H9 (cell line): ENCODE measurements around the gene CFAP99. TPM values are rescaled to one million over a fixed set of nuclear protein-coding genes. Genes with fewer than 3 reads are reported as not detected.

Experiments
- DNase-seq: peaks from one replicate; pipeline ENCODE4 v3.0.0-alpha.2; 2017
- H2AFZ ChIP-seq: one replicate; pipeline ENCODE4 v1.6.1; 2013; ENCODE audit warnings: mild to moderate bottlenecking, low read length, control low read depth, moderate library complexity
- H2AK5ac ChIP-seq: 2 replicates; pipeline ENCODE4 v1.6.1; 2013; ENCODE audit warnings: low read length, control low read depth, mixed read lengths; ENCODE audit not compliant: insufficient read length
- H2BK120ac ChIP-seq: one replicate; pipeline ENCODE4 v1.6.1; 2013; ENCODE audit warnings: low read depth, mild to moderate bottlenecking, low read length, control low read depth, inconsistent platforms; ENCODE audit not compliant: poor library complexity, severe bottlenecking
- H2BK12ac ChIP-seq: 2 replicates; pipeline ENCODE4 v1.6.1; 2013; ENCODE audit warnings: low read length, control low read depth, mixed read lengths, low read depth; ENCODE audit not compliant: insufficient read length
- H2BK15ac ChIP-seq: 2 replicates; pipeline ENCODE4 v1.6.1; 2013; ENCODE audit warnings: low read depth, low read length, control low read depth
- H2BK20ac ChIP-seq: one replicate; pipeline ENCODE4 v1.6.1; 2013; ENCODE audit warnings: low read depth, mild to moderate bottlenecking, low read length, control low read depth, inconsistent platforms; ENCODE audit not compliant: poor library complexity, severe bottlenecking
- H2BK5ac ChIP-seq: 2 replicates; pipeline ENCODE4 v1.6.1; 2013; ENCODE audit warnings: low read length, control low read depth, mixed read lengths; ENCODE audit not compliant: insufficient read length
- H3K14ac ChIP-seq: 2 replicates; pipeline ENCODE4 v1.6.1; 2013; ENCODE audit warnings: low read length, control low read depth; ENCODE audit not compliant: insufficient read depth
- H3K18ac ChIP-seq: 2 replicates; pipeline ENCODE4 v1.6.1; 2013; ENCODE audit warnings: low read depth, mild to moderate bottlenecking, mixed read lengths, low read length, control low read depth; ENCODE audit not compliant: insufficient read length
- H3K23ac ChIP-seq: 2 replicates; pipeline ENCODE4 v1.6.1; 2013; ENCODE audit warnings: low read length, control low read depth, mixed read lengths, low read depth; ENCODE audit not compliant: insufficient read length
- H3K23me2 ChIP-seq: 2 replicates; pipeline ENCODE4 v1.6.1; 2013; ENCODE audit warnings: low read depth, mild to moderate bottlenecking, mixed read lengths, low read length, control low read depth; ENCODE audit not compliant: insufficient read length, poor library complexity, severe bottlenecking
- H3K27ac ChIP-seq: 2 replicates; pipeline ENCODE4 v1.5.1; 2013; ENCODE audit warnings: low read length, control low read depth, mixed read lengths, low read depth; ENCODE audit not compliant: insufficient read length
- H3K27me3 ChIP-seq: 2 replicates; pipeline ENCODE4 v1.6.1; 2013; ENCODE audit warnings: low read length, control low read depth, inconsistent platforms; ENCODE audit not compliant: insufficient read depth
- H3K4ac ChIP-seq: 2 replicates; pipeline ENCODE4 v1.6.1; 2013; ENCODE audit warnings: low read depth, mild to moderate bottlenecking, control low read depth, inconsistent platforms, low read length, moderate library complexity
- H3K4me1 ChIP-seq: 2 replicates; pipeline ENCODE4 v1.6.1; 2013; ENCODE audit warnings: low read length, control low read depth, inconsistent platforms; ENCODE audit not compliant: insufficient read depth
- H3K4me2 ChIP-seq: 2 replicates; pipeline ENCODE4 v1.6.1; 2013; ENCODE audit warnings: low read length, control low read depth, mixed read lengths; ENCODE audit not compliant: insufficient read length, insufficient read depth
- H3K56ac ChIP-seq: 2 replicates; pipeline ENCODE4 v1.6.1; 2013; ENCODE audit warnings: low read depth, mild to moderate bottlenecking, mixed read lengths, low read length, control low read depth; ENCODE audit not compliant: insufficient read length
- H3K79me1 ChIP-seq: 2 replicates; pipeline ENCODE4 v1.6.1; 2013; ENCODE audit warnings: low read depth, mild to moderate bottlenecking, moderate library complexity, low read length, control low read depth, inconsistent platforms; ENCODE audit not compliant: insufficient read depth, poor library complexity, severe bottlenecking
- H3K79me2 ChIP-seq: 2 replicates; pipeline ENCODE4 v1.6.1; 2013; ENCODE audit warnings: low read length, control low read depth, inconsistent platforms; ENCODE audit not compliant: insufficient read depth
- H3K9ac ChIP-seq: 2 replicates; pipeline ENCODE4 v1.6.1; 2013; ENCODE audit warnings: low read length, control low read depth, mixed read lengths; ENCODE audit not compliant: insufficient read length; ENCODE audit errors: extremely low read depth
- H3K9me3 ChIP-seq: one replicate; pipeline ENCODE4 v1.6.1; 2013; ENCODE audit warnings: low read depth, low read length, inconsistent platforms; ENCODE audit not compliant: control insufficient read depth
- H3T11ph ChIP-seq: one replicate; pipeline ENCODE4 v1.6.1; 2013; ENCODE audit warnings: mild to moderate bottlenecking, low read length, control low read depth, inconsistent platforms
- H4K20me1 ChIP-seq: one replicate; pipeline ENCODE4 v1.6.1; 2013; ENCODE audit not compliant: control insufficient read depth, insufficient read length, insufficient read depth
- H4K5ac ChIP-seq: 2 replicates; pipeline ENCODE4 v1.6.1; 2013; ENCODE audit warnings: low read depth, mild to moderate bottlenecking, mixed read lengths, low read length, control low read depth; ENCODE audit not compliant: insufficient read length
- H4K8ac ChIP-seq: replicated peaks from 2 replicates; pipeline ENCODE4 v1.6.1; 2013; ENCODE audit warnings: low read length, control low read depth, mixed read lengths, low read depth; ENCODE audit not compliant: insufficient read length
- H4K91ac ChIP-seq: 2 replicates; pipeline ENCODE4 v1.6.1; 2013; ENCODE audit warnings: low read depth, mild to moderate bottlenecking, moderate library complexity, mixed read lengths, low read length, control low read depth; ENCODE audit not compliant: insufficient read length
- H3K27ac Mint-ChIP-seq, 3 experiments: 2 replicates in 2 of 3; 3 replicates in 1 of 3; pipeline ENCODE4 v1.8.0; 2020 to 2021; ENCODE audit warnings: mixed read lengths in 3 of 3, mild to moderate bottlenecking in 1 of 3, moderate library complexity in 1 of 3
- H3K27me3 Mint-ChIP-seq: 2 replicates; pipeline ENCODE4 v1.8.0; 2021; ENCODE audit warnings: low read depth, mild to moderate bottlenecking, moderate library complexity, mixed read lengths
- H3K36me3 Mint-ChIP-seq, 3 experiments: 2 replicates in 2 of 3; 3 replicates in 1 of 3; pipeline ENCODE4 v1.8.0; 2020 to 2021; ENCODE audit warnings: low read depth in 3 of 3, mixed read lengths in 3 of 3; ENCODE audit not compliant: insufficient read depth in 1 of 3
- H3K4me1 Mint-ChIP-seq, 2 experiments: 2 replicates each; pipeline ENCODE4 v1.8.0; 2020; ENCODE audit warnings: mixed read lengths in 2 of 2
- H3K4me3 Mint-ChIP-seq, 2 experiments: 2 replicates in 1 of 2; 3 replicates in 1 of 2; pipeline ENCODE4 v1.8.0; 2020 to 2021; ENCODE audit warnings: mild to moderate bottlenecking in 2 of 2, mixed read lengths in 2 of 2, moderate library complexity in 1 of 2
- H3K9me3 Mint-ChIP-seq, 2 experiments: 2 replicates in 1 of 2; 3 replicates in 1 of 2; pipeline ENCODE4 v1.8.0; 2020; ENCODE audit warnings: mild to moderate bottlenecking in 2 of 2, mixed read lengths in 2 of 2, moderate library complexity in 1 of 2
- CTCF ChIP-seq: fragments of 200-600 bp; sonication (generic); conservative IDR thresholded peaks from 3 replicates; pipeline ENCODE4 v1.8.0; 2021; ENCODE audit warnings: antibody characterized with exemption, mild to moderate bottlenecking
- WGBS: extraction: QIAGEN DNeasy Blood & Tissue Kit; methylation state at CpG from one replicate; pipeline ENCODE4 v1.1.7; 2013; ENCODE audit warnings: missing lambda C conversion rate, low lambda C conversion rate, mixed read lengths; ENCODE audit not compliant: insufficient read length; ENCODE audit errors: extremely low coverage; 5-methylcytosine and 5-hydroxymethylcytosine counted together
- total RNA-seq: library from RNA; stranded (reverse); gene quantifications from 2 replicates; pipeline ENCODE4 v1.2.1, GENCODE V29; 2021

Gene CFAP99
- total RNA-seq, 1 experiment from 2014 or later: 0.35 TPM

- no peaks in the 10 kb centered on the region for H3K9me3 Mint-ChIP-seq
Observed at GRCh38 chr4:2484185-2484584, 65.4 kb downstream of the CFAP99 start.

More at GRCh38 chr4:2484185-2484584, 65.4 kb downstream of the CFAP99 start:
- Histone ChIP-seq H3K4ac (no peak overlapping the region), H4K91ac (no peak overlapping the region), H3T11ph (no peak overlapping the region), H2BK12ac (no peak overlapping the region), H2BK20ac (no peak overlapping the region), H2AK5ac (no peak overlapping the region), H3K9ac (no peak overlapping the region), H3K27me3 (no peaks in the 10 kb centered on the region), H3K27ac (no peak overlapping the region), H2BK5ac (no peak overlapping the region), H2AFZ (no peak overlapping the region), H3K9me3 (no peaks in the 10 kb centered on the region), H4K8ac (no peak overlapping the region), H4K20me1 (no peaks in the 10 kb centered on the region), H3K56ac (no peak overlapping the region), H4K5ac (no peak overlapping the region), H2BK15ac (no peak overlapping the region), H3K79me1 (no peaks in the 10 kb centered on the region), H3K4me1 (peaks cover 2% of the 10 kb centered on the region; the same call in 1 of the 2 replicates), H3K14ac (no peak overlapping the region), H3K23me2 (no peaks in the 10 kb centered on the region), H3K4me2 (no peak overlapping the region), H2BK120ac (no peak overlapping the region), H3K79me2 (peaks cover 88% of the 10 kb centered on the region), H3K23ac (no peak overlapping the region), H3K18ac (no peak overlapping the region)
- WGBS: no CpG with 5 or more reads among the region's 6 CpGs
- no peak for DNase-seq
- Mint-ChIP-seq H3K27me3 (no peaks in the 10 kb centered on the region), H3K27ac (no peak overlapping the region), H3K4me1 (peaks cover 68 to 75% of the 10 kb centered on the region in 2 experiments), H3K36me3 (peaks cover 2 to 6% (median 2%) of the 10 kb centered on the region in 3 experiments; a peak in 5 of 7 replicates), H3K4me3 (no peak overlapping the region)
- TF ChIP-seq CTCF: no peak
